RWPE2 (cell line): Measurements from ENCODE around the gene ULK3.

ENCODE experiments used
- ATAC-seq: fragments of 200-7000 bp; cut with Tn5 transposase; 3 replicates; pipeline ENCODE4 v1.9.1; 2021; ENCODE audit warnings: low read depth
- DNase-seq: peaks from one replicate; pipeline ENCODE4 v3.0.0-alpha.2; 2020; ENCODE audit warnings: low spot score
- H3K27ac ChIP-seq: fragments of 450-650 bp; 2 replicates; pipeline ENCODE4 v1.5.1; 2017; ENCODE audit warnings: mild to moderate bottlenecking; ENCODE audit not compliant: poor library complexity, severe bottlenecking
- H3K27me3 ChIP-seq: fragments of 250-450 bp; sonication (Bioruptor Pico); 2 replicates; pipeline ENCODE4 v1.5.1; 2021; ENCODE audit warnings: mild to moderate bottlenecking, moderate library complexity; ENCODE audit not compliant: insufficient read depth, poor library complexity, severe bottlenecking
- H3K36me3 ChIP-seq: fragments of 250-450 bp; sonication (Bioruptor Pico); 2 replicates; pipeline ENCODE4 v1.5.1; 2020; ENCODE audit warnings: low read depth, mild to moderate bottlenecking, moderate library complexity
- H3K4me1 ChIP-seq: fragments of 250-450 bp; sonication (Bioruptor Pico); 2 replicates; pipeline ENCODE4 v1.5.1; 2021; ENCODE audit warnings: mild to moderate bottlenecking, moderate library complexity; ENCODE audit not compliant: insufficient read depth, poor library complexity, severe bottlenecking
- H3K4me3 ChIP-seq: fragments of 250-450 bp; sonication (Bioruptor Pico); 2 replicates; pipeline ENCODE4 v1.5.1; 2021; ENCODE audit warnings: mild to moderate bottlenecking, moderate library complexity; ENCODE audit not compliant: severe bottlenecking
- H3K9me3 ChIP-seq: fragments of 250-450 bp; sonication (Bioruptor Pico); 2 replicates; pipeline ENCODE4 v1.5.1; 2021; ENCODE audit warnings: mild to moderate bottlenecking, moderate library complexity; ENCODE audit not compliant: severe bottlenecking
- CTCF ChIP-seq: fragments of 450-650 bp; IDR thresholded peaks from one replicate; pipeline ENCODE4 v1.5.1; 2017; ENCODE audit warnings: mild to moderate bottlenecking, moderate library complexity; ENCODE audit not compliant: poor library complexity, severe bottlenecking

Gene ULK3

GRCh38 chr15:74844319-74845207, 1.6 kb upstream of the ULK3 start:
- Histone ChIP-seq H3K27me3 (no peaks in the 10 kb centered on the region), H3K36me3 (peaks cover 19% of the 10 kb centered on the region), H3K9me3 (no peaks in the 10 kb centered on the region), H3K4me1 (peaks cover 4% of the 10 kb centered on the region), H3K27ac (no peak overlapping the region), H3K4me3 (no peak overlapping the region)
- DNase-seq (peak; percentile 64), ATAC-seq (no peak)
- no peak for TF ChIP-seq CTCF

- Histone ChIP-seq H3K4me3 (no peak overlapping the region), H3K4me1 (peaks cover 4% of the 10 kb centered on the region), H3K27me3 (no peaks in the 10 kb centered on the region), H3K36me3 (peaks cover 12% of the 10 kb centered on the region), H3K27ac (peak overlapping the region; percentile 43), H3K9me3 (no peaks in the 10 kb centered on the region)
- ATAC-seq (no peak), DNase-seq (peak; percentile 67)
- no peak for TF ChIP-seq CTCF
Observed at GRCh38 chr15:74843891-74844299, 939 bp upstream of the ULK3 start.

- H3K9me3 ChIP-seq: no peaks in the 10 kb centered on the region
- H3K27ac ChIP-seq: peak overlapping the region; percentile 43
- no peak for TF ChIP-seq CTCF
- H3K4me3 ChIP-seq: peak overlapping the region; percentile 89
- H3K36me3 ChIP-seq: peaks cover 7% of the 10 kb centered on the region
- H3K27me3 ChIP-seq: no peaks in the 10 kb centered on the region
- DNase-seq (no peak), ATAC-seq (no peak)
- peaks cover 4% of the 10 kb centered on the region for H3K4me1 ChIP-seq
Observed at GRCh38 chr15:74843445-74843828, 481 bp upstream of the ULK3 start.

GRCh38 chr15:74841891-74842373, 1.0 kb downstream of the ULK3 start:
- no peak for TF ChIP-seq CTCF
- H3K27me3 ChIP-seq: no peaks in the 10 kb centered on the region
- no peaks in the 10 kb centered on the region for H3K9me3 ChIP-seq
- H3K4me1 ChIP-seq: peaks cover 4% of the 10 kb centered on the region
- ATAC-seq (no peak), DNase-seq (peak; percentile 67)
- H3K36me3 ChIP-seq: peaks cover 3% of the 10 kb centered on the region; the same call in 1 of the 2 replicates
- peak overlapping the region; percentile 89 for H3K4me3 ChIP-seq
- no peak overlapping the region for H3K27ac ChIP-seq
